Activated T-cell treated with anti-CD3 and anti-CD28 coated beads, Interleukin-2, amount 50 U/mL, for 48 hours (primary cell): ENCODE data around the gene AAK1.
"Not testable (repeated sequence)": the region's sequence is repeated elsewhere in the genome, so short reads cannot be mapped to it uniquely, and the experiment has no call there.

Experiments used
- DNase-seq, 2 experiments: peaks; one replicate each; pipeline ENCODE4 v3.0.0-alpha.2; 2020

AAK1 gene

GRCh38 chr2:69624611-69625010, 18.9 kb downstream of the AAK1 start:
- DNase-seq, result no peak

DNA sequence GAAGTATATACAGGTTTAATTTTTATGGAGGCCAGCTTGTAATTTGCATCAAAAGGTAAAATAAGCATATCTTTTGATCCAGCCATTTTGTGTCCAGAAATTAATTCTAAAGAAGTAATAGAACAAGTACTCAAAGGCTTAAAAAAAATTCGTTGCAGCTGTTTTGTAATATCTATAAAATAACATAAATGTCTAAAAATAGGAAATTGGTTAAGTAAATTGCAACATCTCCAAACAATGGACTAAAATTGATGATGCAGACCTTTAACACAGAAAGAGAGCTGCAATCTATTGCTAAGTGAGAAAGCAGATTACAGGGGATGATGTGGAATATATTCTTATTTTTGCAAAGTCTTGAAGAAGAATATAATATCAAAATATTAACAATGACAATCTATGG, 19.4 kb downstream of the AAK1 start:
- no peak for DNase-seq

DNA sequence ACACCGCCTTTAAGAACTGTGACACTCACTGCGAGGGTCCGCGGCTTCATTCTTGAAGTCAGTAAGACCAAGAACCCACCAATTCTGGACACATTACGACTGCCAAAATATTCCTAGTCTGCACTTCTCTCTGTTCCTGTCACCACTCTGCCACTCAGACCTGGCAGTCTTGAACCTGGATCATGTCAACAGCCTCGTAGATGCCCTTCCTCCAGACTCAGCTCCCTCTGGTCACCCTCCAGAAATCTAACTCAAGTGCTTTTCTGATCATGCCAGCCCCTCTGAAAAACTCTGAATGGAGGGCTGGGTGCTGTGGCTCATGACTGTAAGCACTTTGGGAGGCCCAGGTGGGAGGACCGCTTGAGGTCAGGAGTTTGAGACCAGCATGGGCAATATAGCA, 20.3 kb downstream of the AAK1 start:
- DNase-seq, result no peak

DNA sequence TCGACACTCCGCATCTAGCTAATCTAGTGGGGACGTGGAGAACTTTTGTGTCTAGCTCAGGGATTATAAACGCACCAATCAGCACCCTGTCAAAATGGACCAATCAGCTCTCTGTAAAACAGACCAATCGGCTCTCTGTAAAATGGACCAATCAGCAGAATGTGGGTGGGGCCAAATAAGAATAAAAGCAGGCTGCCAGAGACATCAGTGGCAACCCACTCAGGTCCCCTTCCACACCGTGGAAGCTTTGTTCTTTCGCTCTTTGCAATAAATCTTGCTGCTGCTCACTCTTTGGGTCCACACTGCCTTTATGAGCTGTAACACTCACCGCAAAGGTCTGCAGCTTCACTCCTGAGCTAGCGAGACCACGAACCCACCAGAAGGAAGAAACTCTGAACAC, 20.7 kb downstream of the AAK1 start:
- not testable (repeated sequence) for DNase-seq

DNA sequence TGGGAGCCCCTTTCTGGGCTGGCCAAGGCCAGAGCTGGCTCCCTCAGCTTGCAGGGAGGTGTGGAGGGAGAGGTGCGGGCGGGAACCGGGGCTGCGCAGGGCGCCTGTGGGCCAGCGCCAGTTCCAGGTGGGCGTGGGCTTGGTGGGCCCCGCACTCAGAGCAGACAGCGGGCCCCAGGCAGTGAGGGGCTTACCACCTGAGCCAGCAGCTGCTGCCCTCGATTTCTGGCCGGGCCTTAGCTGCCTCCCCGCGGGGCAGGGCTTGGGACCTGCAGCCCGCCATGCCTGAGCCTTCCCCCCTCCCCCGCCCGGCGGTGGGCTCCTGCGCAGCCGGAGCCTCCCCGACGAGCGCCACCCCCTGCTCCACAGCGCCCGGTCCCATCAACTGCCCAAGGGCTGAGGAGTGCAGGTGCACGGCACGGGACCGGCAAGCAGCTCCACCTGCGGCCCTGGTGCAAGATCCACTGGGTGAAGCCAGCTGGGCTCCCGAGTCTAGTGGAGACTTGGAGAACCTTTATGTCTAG, 21.5 kb downstream of the AAK1 start:
- not testable (repeated sequence) for DNase-seq

- no peak for DNase-seq
Observed at GRCh38 chr2:69621440-69621839, 22.1 kb downstream of the AAK1 start.

DNA sequence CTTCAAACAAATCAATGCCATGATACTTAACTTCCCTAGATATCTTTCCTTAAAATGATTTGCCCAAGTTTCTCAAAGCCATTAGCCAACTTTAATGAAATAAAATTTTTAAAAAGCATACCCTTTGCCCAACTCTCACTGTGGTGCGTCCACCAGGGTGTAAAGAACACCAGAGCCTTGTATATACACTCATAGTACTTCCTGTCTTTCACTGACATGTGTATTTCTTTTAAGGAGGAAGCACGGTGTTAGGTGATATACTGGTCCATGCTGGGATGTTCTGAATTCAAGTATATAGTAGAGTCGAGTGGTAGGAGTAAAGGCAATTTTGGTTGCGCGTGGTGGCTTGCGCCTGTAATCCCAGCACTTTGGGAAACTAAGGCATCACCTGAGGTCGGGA, 22.7 kb downstream of the AAK1 start:
- no peak for DNase-seq

DNA sequence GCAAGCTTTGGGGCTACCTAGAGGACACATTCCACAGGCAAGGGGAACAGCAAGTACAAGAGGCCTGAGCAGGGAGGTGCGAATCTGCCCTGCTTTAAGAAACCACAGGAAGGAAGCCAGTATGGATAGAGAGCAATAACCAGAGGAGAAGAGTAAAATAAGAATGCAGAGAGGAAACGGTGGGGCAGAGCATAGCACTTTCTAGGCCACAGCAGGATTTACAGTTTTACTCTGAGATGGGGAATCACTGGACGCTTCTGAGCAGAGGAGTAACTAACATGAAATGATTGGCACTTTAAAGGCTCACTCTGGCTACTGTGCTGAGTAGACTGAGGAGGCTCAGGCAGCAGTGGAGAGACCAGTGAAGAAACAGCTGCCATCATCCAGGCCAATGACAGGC, 23.8 kb downstream of the AAK1 start:
- DNase-seq, result no peak

DNA sequence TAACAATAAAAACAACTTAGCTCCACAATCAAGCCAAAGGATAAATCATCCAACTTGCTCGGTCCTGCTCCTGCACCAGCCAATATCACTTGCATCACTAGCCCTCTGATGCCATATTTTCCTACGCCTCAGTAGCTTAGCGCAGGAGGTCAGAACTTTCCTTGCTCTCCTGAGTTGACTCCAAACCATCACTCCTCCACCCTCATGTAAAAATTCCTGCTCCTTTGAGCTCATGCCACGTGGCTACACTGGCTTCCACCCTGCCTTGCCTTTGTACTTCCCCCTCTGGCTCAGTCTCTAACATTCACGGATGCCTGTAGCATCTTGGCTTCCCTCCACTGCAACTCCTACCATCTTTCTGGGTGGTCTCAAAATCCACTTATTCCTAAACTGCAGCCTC, 25.2 kb downstream of the AAK1 start:
- DNase-seq, result no peak

DNA sequence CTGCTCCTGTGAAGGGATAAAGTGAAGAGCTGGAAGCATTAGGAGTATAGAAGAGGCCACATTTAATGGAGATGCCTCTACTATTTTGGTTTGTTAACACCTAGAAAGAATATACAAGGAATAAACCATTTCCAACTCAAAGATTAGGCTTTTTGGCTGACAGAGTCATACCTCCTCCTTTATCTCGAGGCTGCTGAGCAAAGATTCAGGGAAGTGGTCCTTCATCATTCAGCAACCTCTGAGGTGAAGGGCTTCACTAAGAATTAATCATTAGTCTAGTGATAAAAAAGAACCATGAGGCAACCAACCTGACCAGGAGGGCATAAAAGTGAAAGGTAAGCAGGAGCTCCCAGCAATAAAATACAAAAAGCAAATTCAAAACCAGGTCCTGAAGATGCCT, 25.8 kb downstream of the AAK1 start:
- DNase-seq, result no peak

DNA sequence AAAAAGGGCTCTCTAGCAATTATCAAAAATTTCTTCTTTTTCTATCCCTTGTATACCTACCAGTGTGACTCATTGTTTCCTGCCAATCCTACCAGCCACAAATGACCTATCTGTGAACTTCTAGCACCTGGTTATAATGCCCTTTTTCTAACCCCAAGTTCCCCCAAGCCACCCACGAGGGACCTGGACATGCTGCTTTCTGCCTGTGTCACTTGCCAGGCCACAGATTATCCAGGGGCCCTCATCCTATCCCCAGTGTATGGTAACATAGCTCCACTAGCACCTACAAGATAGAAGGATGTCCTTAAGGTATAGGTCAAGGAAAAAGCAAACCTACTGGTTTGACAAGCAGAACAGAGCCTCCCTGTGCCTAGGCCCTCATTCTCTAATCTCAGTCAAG, 26.8 kb downstream of the AAK1 start:
- peak in 1 of 2 experiments; percentile 57 for DNase-seq

DNA sequence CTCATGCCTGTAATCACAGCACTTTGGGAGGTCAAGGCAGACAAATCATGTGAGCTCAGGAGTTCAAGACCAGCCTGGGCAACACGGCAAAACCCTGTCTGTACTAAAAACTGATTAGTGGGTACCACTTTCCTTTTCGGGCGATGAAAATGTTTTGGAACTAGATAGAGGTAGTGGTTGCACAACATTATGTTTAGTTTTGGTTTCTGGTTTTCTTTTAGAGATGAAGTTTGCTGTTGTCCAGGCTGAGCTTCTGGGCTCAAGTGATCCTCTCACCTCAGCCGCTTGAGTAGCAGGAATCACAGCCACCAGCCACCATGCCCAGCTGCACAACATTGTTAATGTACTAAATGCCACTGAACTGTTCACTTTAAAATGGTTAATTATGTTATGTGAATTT, 27.6 kb downstream of the AAK1 start:
- DNase-seq, result no peak

- no peak for DNase-seq
Observed at GRCh38 chr2:69615078-69615625, 28.4 kb downstream of the AAK1 start.

- no peak for DNase-seq
Observed at GRCh38 chr2:69612707-69613106, 30.8 kb downstream of the AAK1 start.

DNA sequence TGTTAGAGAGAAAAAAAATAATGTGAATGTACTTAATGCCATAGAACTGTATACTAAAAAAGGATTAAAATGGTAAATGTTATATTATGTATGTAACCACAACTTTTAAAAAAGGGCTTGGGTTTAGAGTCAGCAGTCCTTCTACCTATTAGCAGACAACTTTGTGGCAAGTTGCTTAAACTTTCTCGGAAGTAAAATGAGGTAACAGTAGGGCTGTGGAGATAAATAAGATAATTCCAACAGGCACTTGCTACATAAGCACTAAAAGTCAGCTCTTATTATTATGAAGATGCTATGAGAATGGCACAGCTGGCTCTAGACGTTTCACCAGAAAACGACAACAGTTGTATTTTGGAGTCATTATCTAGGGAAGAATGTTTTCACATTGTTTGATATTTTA, 31.3 kb downstream of the AAK1 start:
- DNase-seq, result no peak

GRCh38 chr2:69608109-69608508, 35.4 kb downstream of the AAK1 start:
- DNase-seq, result no peak

GRCh38 chr2:69606771-69607170, 36.8 kb downstream of the AAK1 start:
- not testable (repeated sequence) for DNase-seq

GRCh38 chr2:69605284-69605683, 38.3 kb downstream of the AAK1 start:
- no peak for DNase-seq

DNA sequence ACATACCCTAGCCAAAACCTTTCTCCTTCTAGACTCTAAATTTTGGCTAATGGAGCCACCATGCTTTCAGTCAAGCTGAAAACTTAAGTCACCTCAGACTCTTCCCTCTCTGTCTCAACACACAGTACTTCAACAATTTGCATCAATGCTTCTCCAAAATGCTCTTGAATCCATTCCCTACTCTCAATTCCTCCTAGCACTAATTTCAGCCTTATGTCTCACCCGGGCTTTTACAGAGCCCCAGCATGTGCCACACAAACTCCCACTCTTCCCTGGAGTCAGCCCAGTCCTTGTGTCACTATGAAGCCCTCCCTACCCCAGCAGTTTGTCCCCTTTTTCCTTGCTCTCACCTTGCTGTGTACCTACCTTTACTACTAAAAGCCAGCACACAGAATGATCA, 38.7 kb downstream of the AAK1 start:
- DNase-seq, result no peak

DNA sequence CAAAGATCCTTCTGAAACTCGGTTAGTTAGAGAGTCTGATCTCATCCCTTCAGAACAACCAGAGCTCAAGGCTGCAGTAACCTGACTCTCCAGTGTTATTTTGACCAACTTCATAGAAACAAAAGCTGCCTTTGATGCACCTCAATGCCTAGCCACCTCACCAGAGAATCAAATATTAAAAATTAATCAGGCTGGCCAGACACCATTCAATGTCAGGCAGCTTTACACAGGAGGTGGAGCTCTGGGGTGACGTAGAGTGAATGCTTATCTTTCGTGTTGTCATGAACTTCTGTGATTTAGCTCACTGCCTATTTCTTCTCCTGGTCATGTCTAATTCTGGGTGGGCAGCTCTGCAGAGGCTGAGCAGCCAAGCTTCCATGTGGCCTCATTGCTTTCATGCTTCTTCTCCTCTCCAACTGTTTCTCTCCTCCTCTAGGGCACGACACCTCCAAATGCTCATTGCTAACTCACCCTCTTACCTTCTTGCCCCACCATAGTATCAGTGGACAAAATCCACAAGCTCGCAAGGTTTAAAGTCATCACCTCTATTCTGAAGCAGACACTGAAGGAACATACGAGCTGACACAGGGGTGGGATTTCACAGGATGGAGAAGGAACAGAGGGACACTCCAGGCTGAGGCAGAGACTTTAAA, 39.4 kb downstream of the AAK1 start:
- peak in 1 of 2 experiments; percentile 12 for DNase-seq

DNA sequence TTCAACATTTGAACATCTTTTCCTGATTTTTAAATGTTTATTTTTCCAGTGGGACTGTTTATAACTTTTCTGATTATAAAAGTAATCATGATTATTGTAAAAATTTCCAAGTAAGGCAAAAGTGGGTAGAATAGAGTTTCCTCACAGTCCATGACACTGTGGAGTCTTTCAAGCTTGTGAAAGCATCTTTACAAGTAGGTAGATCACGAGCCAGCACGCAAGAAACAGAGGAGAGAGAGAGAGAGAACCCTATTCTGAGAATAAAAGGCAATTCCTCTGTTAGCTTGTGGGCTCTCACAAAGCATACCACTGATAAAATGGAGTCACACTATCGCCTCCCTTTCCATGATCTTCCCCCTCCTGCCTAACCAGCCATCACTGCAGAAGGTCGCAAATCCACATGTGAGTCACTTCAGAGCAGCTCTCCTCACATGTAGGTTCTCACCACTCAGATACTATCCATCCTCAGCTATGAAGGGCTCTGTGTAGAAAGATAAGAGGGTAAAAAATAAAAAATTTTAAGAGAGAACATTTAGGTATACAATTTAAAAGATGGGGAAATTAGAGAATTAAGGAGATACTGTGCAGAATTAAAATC, 40.3 kb downstream of the AAK1 start:
- DNase-seq, result peak in 1 of 2 experiments; percentile 20

DNA sequence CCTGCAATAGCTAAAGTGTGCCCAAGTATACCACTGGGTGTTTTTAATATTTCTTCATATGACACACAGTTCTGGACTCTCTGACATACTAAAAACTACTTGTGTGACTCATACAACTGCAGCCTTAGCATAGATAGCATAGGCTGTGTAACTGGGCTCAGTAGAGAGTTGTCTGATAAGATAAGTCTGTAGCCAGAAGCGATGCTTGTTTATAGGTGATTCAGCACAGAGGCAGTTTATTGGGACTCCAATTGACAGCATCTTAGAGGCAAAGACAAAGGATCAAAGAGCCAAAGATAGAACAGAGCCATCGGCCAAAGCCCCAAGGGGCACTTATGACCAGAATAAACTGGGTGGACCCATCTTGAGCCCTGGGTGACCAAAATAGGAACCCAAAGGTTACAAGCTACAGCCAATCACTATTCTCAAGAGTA, 42.3 kb downstream of the AAK1 start:
- DNase-seq, result no peak

GRCh38 chr2:69600425-69600824, 43.1 kb downstream of the AAK1 start:
- DNase-seq, result peak in 1 of 2 experiments; percentile 14

GRCh38 chr2:69597843-69598610, 45.5 kb downstream of the AAK1 start:
- DNase-seq, result no peak
